OCI-LY7 (cell line): ENCODE data around the gene ESPNL. TPM values are rescaled to one million over a fixed set of nuclear protein-coding genes. Genes with fewer than 3 reads are reported as not detected.

Source experiments
- BruUV-seq: library from RNA; stranded (reverse); fragments of 400-500 nt; replicated peaks from 2 replicates; lab custom pipeline; 2021; lab: Mats Ljungman, UMichigan
- CTCF ChIA-PET: fragments of 300-600 bp; sonication (Branson Sonifier 250); formaldehyde crosslinking; loops from one replicate; lab custom pipeline; 2022; ENCODE audit warnings: antibody characterized with exemption; ENCODE audit not compliant: unreplicated experiment; lab: Charles Lee
- POLR2A ChIA-PET: fragments of 300-600 bp; sonication (Branson Sonifier 250); formaldehyde crosslinking; loops from one replicate; lab custom pipeline; 2022; ENCODE audit warnings: antibody characterized with exemption; lab: Charles Lee
- DNase-seq: peaks from one replicate; pipeline ENCODE4 v3.0.0-alpha.2; 2015; ENCODE audit warnings: low spot score
- H2AFZ ChIP-seq: fragments of 200-600 bp; sonication (generic), shearing (Covaris generic); 2 replicates; pipeline ENCODE4 v1.6.1; 2014; ENCODE audit warnings: mild to moderate bottlenecking, antibody characterized with exemption, low read length, moderate library complexity
- H3K27ac ChIP-seq: fragments of 200-600 bp; sonication (generic); 2 replicates; pipeline ENCODE4 v1.5.1; 2014; ENCODE audit warnings: mixed run types, low read depth, mild to moderate bottlenecking, moderate library complexity, low read length, inconsistent platforms; ENCODE audit not compliant: poor library complexity, severe bottlenecking
- H3K36me3 ChIP-seq: fragments of 200-600 bp; sonication (generic); 2 replicates; pipeline ENCODE4 v1.6.1; 2014; ENCODE audit warnings: mild to moderate bottlenecking, antibody characterized with exemption, low read length, moderate library complexity, mixed read lengths; ENCODE audit not compliant: insufficient read depth
- H3K4me1 ChIP-seq: fragments of 200-600 bp; sonication (generic); 2 replicates; pipeline ENCODE4 v1.5.1; 2014; ENCODE audit warnings: mild to moderate bottlenecking, low read length; ENCODE audit not compliant: insufficient read depth, poor library complexity, severe bottlenecking
- H3K4me2 ChIP-seq: fragments of 200-600 bp; sonication (generic); 2 replicates; pipeline ENCODE4 v1.6.1; 2014; ENCODE audit warnings: mild to moderate bottlenecking, low read length
- H3K4me3 ChIP-seq: fragments of 200-600 bp; sonication (generic); 2 replicates; pipeline ENCODE4 v1.5.1; 2014; ENCODE audit warnings: mild to moderate bottlenecking, low read depth, low read length; ENCODE audit not compliant: poor library complexity, severe bottlenecking
- H3K79me2 ChIP-seq: fragments of 200-600 bp; sonication (generic); 2 replicates; pipeline ENCODE4 v1.6.1; 2016; ENCODE audit warnings: low read depth, mild to moderate bottlenecking, low read length, moderate library complexity, mixed read lengths; ENCODE audit not compliant: insufficient read depth
- H3K9me2 ChIP-seq: fragments of 200-600 bp; sonication (generic); 2 replicates; pipeline ENCODE4 v1.6.1; 2016; ENCODE audit warnings: mild to moderate bottlenecking, low read length, mixed read lengths; ENCODE audit not compliant: insufficient read depth
- H3K9me3 ChIP-seq: fragments of 200-600 bp; sonication (generic); 2 replicates; pipeline ENCODE4 v1.6.1; 2014; ENCODE audit warnings: mild to moderate bottlenecking, mixed run types, low read length, mixed read lengths
- H4K20me1 ChIP-seq: fragments of 200-600 bp; sonication (generic); 2 replicates; pipeline ENCODE4 v1.6.1; 2014; ENCODE audit warnings: mild to moderate bottlenecking, antibody characterized with exemption, low read length, moderate library complexity, mixed read lengths; ENCODE audit not compliant: insufficient read depth
- EZH2phosphoT487 ChIP-seq: fragments of 200-600 bp; sonication (generic); IDR thresholded peaks from 2 replicates; pipeline ENCODE4 v1.6.1; 2018; ENCODE audit warnings: low read depth, borderline replicate concordance, mild to moderate bottlenecking, mixed run types, antibody characterized with exemption, low read length, moderate library complexity, mixed read lengths
- intact Hi-C: fragments of 100-400 bp; cut with micrococcal nuclease; formaldehyde crosslinking; loops from one replicate; pipeline ENCODE4 v1.10.0; 2022; ENCODE audit not compliant: unreplicated experiment
- total RNA-seq, 2 experiments: library from RNA; depleted of rRNA in 1 of 2; stranded (reverse); fragments of >200 nt in 1 of 2; shearing (Covaris generic) in 1 of 2; gene quantifications; 2 replicates each; pipeline ENCODE4 v1.2.3, GENCODE V29; 2014 to 2022
- TF ChIP-seq, protein P1 (sequence below): fragments of 200-600 bp; sonication (generic); conservative IDR thresholded peaks from 2 replicates; pipeline ENCODE4 v1.5.1; 2014; ENCODE audit warnings: mild to moderate bottlenecking, antibody characterized with exemption, low read length, moderate library complexity, mixed read lengths

Gene ESPNL
- total RNA-seq, 2 experiments from 2014 or later = 5.0 to 7.7 TPM

DNA sequence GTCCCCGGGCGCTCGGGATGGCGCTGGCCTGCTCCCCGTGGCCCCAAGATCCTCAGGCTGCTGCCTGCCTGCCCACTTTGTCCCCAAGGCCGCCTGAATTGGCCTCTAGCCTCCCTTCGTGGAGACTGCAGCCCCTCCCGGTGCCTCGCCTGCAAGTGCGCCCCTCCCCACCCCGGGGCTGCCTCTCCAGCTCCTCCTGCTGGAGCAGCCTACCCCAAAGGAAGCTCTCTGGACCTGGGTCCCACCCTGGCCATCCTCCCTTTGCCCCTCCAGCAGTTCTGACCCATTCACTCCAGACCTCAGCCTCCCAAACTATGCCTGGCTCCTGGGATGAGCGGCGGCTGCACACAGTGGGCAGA lies 6.2 kb downstream of the ESPNL start:
- peak overlapping the region; percentile 88 for H3K27ac ChIP-seq
- H3K36me3 ChIP-seq = no peaks in the 10 kb centered on the region
- no peaks in the 10 kb centered on the region for H4K20me1 ChIP-seq
- no peaks in the 10 kb centered on the region for H3K9me2 ChIP-seq
- no peak for DNase-seq
- peak overlapping the region; percentile 89; the same call in 1 of the 2 replicates for H3K4me2 ChIP-seq
- ChIA-PET POLR2A (interaction anchor here (1.2 kb wide), 1 partner anchor 33 kb away, joined by 3 read pairs; the partner anchor contains the start of gene KLHL30), CTCF (no interaction called here)
- no peaks in the 10 kb centered on the region for H3K79me2 ChIP-seq
- TF ChIP-seq, protein P1, sequence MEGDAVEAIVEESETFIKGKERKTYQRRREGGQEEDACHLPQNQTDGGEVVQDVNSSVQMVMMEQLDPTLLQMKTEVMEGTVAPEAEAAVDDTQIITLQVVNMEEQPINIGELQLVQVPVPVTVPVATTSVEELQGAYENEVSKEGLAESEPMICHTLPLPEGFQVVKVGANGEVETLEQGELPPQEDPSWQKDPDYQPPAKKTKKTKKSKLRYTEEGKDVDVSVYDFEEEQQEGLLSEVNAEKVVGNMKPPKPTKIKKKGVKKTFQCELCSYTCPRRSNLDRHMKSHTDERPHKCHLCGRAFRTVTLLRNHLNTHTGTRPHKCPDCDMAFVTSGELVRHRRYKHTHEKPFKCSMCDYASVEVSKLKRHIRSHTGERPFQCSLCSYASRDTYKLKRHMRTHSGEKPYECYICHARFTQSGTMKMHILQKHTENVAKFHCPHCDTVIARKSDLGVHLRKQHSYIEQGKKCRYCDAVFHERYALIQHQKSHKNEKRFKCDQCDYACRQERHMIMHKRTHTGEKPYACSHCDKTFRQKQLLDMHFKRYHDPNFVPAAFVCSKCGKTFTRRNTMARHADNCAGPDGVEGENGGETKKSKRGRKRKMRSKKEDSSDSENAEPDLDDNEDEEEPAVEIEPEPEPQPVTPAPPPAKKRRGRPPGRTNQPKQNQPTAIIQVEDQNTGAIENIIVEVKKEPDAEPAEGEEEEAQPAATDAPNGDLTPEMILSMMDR = 0 out of 2 replicates have a peak, but pooled peaks have one; percentile 15
- TF ChIP-seq EZH2phosphoT487 = no peak
- no peak overlapping the region for H2AFZ ChIP-seq
- no peak overlapping the region for H3K4me3 ChIP-seq
- H3K9me3 ChIP-seq = no peaks in the 10 kb centered on the region
- intact Hi-C loops = loop anchor here (2.0 to 5.0 kb wide), 4 partner anchors 136 to 434 kb away; partner anchors contain the start of genes HES6 and UBE2F
- BruUV-seq = no TSS peak
- H3K4me1 ChIP-seq = peaks cover 48% of the 10 kb centered on the region

DNA sequence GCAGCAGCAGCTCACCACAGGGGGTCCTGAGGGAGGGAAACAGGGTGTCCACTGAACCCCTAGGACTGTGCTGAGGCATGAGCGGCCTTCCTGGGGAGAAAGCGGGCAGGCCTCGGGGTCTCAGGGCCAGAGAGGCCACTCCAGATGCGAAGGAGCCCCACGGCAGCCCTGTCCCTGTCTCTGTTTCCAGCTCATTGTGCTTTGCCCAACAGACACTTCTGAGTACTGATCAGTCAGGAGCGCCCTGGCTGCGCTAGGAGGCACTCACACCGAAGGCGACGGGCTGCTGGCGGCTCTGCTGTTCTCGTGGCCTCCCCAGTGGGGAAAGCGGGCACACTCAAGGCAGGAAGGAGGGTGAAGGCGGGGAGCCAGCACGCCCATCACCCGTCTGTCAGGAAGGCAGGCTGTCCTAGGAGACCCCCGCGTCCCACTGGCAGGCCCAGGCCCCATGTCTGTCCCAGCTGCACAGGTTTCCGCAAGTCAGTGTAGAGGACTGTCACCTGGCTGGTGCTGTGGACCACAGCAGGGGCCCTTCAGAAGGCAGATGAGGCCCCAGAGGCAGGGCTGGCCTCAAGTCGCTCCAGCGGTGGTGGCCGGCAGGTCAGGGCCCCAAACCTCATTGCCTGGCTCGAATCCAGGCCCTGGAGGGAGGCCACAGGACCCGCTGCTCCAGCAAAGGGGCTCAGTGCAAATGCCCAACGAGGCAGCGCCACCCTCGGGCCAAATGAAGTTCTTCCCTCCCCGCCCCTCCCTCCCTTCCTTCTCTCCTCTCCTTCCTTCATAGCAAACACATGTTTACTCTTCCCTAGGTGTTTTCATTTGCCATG lies 6.8 kb downstream of the ESPNL start:
- H3K27ac ChIP-seq = peak overlapping the region; percentile 88
- H3K79me2 ChIP-seq = no peaks in the 10 kb centered on the region
- BruUV-seq = no TSS peak
- peak overlapping the region; percentile 66 for H3K4me3 ChIP-seq
- H3K4me1 ChIP-seq = peaks cover 48% of the 10 kb centered on the region
- peak overlapping the region; percentile 27; the same call in 1 of the 2 replicates for H2AFZ ChIP-seq
- no peaks in the 10 kb centered on the region for H4K20me1 ChIP-seq
- no peaks in the 10 kb centered on the region for H3K36me3 ChIP-seq
- ChIA-PET POLR2A (interaction anchor here (1.2 kb wide), 1 partner anchor 32 kb away, joined by 3 read pairs; the partner anchor contains the start of gene KLHL30), CTCF (interaction anchor here (0.7 to 1.2 kb wide), 2 partner anchors 8 to 32 kb away, joined by 4 read pairs; no protein-coding TSS in a partner anchor)
- intact Hi-C loops = loop anchor here (1.0 to 5.0 kb wide), 7 partner anchors 32 to 435 kb away; partner anchors contain the start of genes HES6 and UBE2F
- H3K4me2 ChIP-seq = peak overlapping the region; percentile 89
- H3K9me3 ChIP-seq = no peaks in the 10 kb centered on the region
- TF ChIP-seq EZH2phosphoT487 = no peak
- TF ChIP-seq, protein P1 = peak; percentile 74
- H3K9me2 ChIP-seq = no peaks in the 10 kb centered on the region
- peak; percentile 75 for DNase-seq
